IMR-90 (cell line): ENCODE measurements around the gene MCM3AP. TPM values are rescaled to one million over a fixed set of nuclear protein-coding genes. Genes with fewer than 3 reads are reported as not detected.

Experiments
- ATAC-seq: fragments of 200-7000 bp; cut with Tn5 transposase; 2 replicates; pipeline ENCODE4 v1.9.1; 2020; ENCODE audit warnings: low read depth, mild to moderate bottlenecking, moderate library complexity
- BruUV-seq: library from RNA; stranded (reverse); fragments of 400-500 nt; replicated peaks from 2 replicates; lab custom pipeline; 2021; lab: Mats Ljungman, UMichigan
- CTCF ChIA-PET: fragments of 300-600 bp; formaldehyde crosslinking; extraction: SDS; loops from one replicate; lab custom pipeline; 2021; ENCODE audit warnings: antibody characterized with exemption; lab: Yijun Ruan, JAX
- POLR2A ChIA-PET: fragments of 300-600 bp; sonication (Branson Sonifier 250); formaldehyde crosslinking; loops from one replicate; lab custom pipeline; 2022; ENCODE audit warnings: antibody characterized with exemption; ENCODE audit not compliant: unreplicated experiment; lab: Charles Lee
- DNase-seq: peaks from one replicate; pipeline ENCODE4 v3.0.0; 2013
- H2AFZ ChIP-seq: replicated peaks from 2 replicates; pipeline ENCODE3; 2013; ENCODE audit warnings: low read length, mild to moderate bottlenecking; ENCODE audit not compliant: poor library complexity
- H2AK5ac ChIP-seq: 2 replicates; pipeline ENCODE4 v1.6.1; 2013; ENCODE audit warnings: low read depth, low read length, inconsistent platforms
- H2AK9ac ChIP-seq: replicated peaks from 2 replicates; pipeline ENCODE3; 2013; ENCODE audit warnings: mild to moderate bottlenecking, low read depth, low read length, moderate library complexity; ENCODE audit not compliant: poor library complexity
- H2BK120ac ChIP-seq: 2 replicates; pipeline ENCODE4 v1.6.1; 2013; ENCODE audit warnings: low read depth, low read length, inconsistent platforms
- H2BK15ac ChIP-seq: 3 replicates; pipeline ENCODE4 v1.6.1; 2013; ENCODE audit warnings: low read depth, low read length, inconsistent platforms
- H2BK20ac ChIP-seq: 2 replicates; pipeline ENCODE4 v1.6.1; 2013; ENCODE audit warnings: low read depth, mild to moderate bottlenecking, inconsistent platforms, low read length, moderate library complexity
- H2BK5ac ChIP-seq: 2 replicates; pipeline ENCODE4 v1.6.1; 2013; ENCODE audit warnings: mild to moderate bottlenecking, low read depth, low read length, inconsistent platforms; ENCODE audit not compliant: poor library complexity, severe bottlenecking
- H3K14ac ChIP-seq: replicated peaks from 2 replicates; pipeline ENCODE4 v1.6.1; 2013; ENCODE audit warnings: low read depth, low read length, inconsistent platforms
- H3K18ac ChIP-seq: 2 replicates; pipeline ENCODE4 v1.6.1; 2013; ENCODE audit warnings: low read depth, low read length, control low read depth
- H3K23ac ChIP-seq: 2 replicates; pipeline ENCODE4 v1.6.1; 2013; ENCODE audit warnings: low read depth, low read length, inconsistent platforms
- H3K27ac ChIP-seq: 2 replicates; pipeline ENCODE4 v1.5.1; 2013; ENCODE audit warnings: mild to moderate bottlenecking, control low read depth, low read length; ENCODE audit not compliant: insufficient read depth
- H3K27me3 ChIP-seq: 2 replicates; pipeline ENCODE4 v1.6.1; 2013; ENCODE audit warnings: low read length; ENCODE audit not compliant: control insufficient read depth, insufficient read depth
- H3K36me3 ChIP-seq: 2 replicates; pipeline ENCODE4 v1.6.1; 2013; ENCODE audit warnings: low read length, mixed read lengths; ENCODE audit not compliant: control insufficient read depth, insufficient read depth
- H3K4ac ChIP-seq: 2 replicates; pipeline ENCODE4 v1.6.1; 2013; ENCODE audit warnings: low read depth, low read length, inconsistent platforms
- H3K4me1 ChIP-seq: 2 replicates; pipeline ENCODE4 v1.6.1; 2013; ENCODE audit warnings: low read length, mixed read lengths; ENCODE audit not compliant: control insufficient read depth, insufficient read depth
- H3K4me2 ChIP-seq: 2 replicates; pipeline ENCODE4 v1.6.1; 2013; ENCODE audit warnings: low read depth, mild to moderate bottlenecking, control low read depth, low read length, moderate library complexity
- H3K4me3 ChIP-seq: 2 replicates; pipeline ENCODE4 v1.5.1; 2013; ENCODE audit warnings: low read depth, mild to moderate bottlenecking, control low read depth, low read length, moderate library complexity; ENCODE audit not compliant: insufficient read depth
- H3K56ac ChIP-seq: 2 replicates; pipeline ENCODE4 v1.6.1; 2013; ENCODE audit warnings: low read length, inconsistent platforms; ENCODE audit not compliant: insufficient read depth; ENCODE audit errors: extremely low read depth
- H3K79me1 ChIP-seq, 2 experiments: 2 replicates each; pipeline ENCODE4 v1.6.1; 2013; ENCODE audit warnings: low read length in 2 of 2, inconsistent platforms in 1 of 2, low read depth in 1 of 2
- H3K9ac ChIP-seq: 2 replicates; pipeline ENCODE4 v1.6.1; 2013; ENCODE audit warnings: low read depth, low read length, control low read depth
- H3K9me1 ChIP-seq: 2 replicates; pipeline ENCODE4 v1.6.1; 2013; ENCODE audit warnings: low read length, inconsistent platforms; ENCODE audit not compliant: insufficient read depth
- H3K9me3 ChIP-seq: 2 replicates; pipeline ENCODE4 v1.6.1; 2013; ENCODE audit warnings: low read length; ENCODE audit not compliant: control insufficient read depth, insufficient read depth
- H4K20me1 ChIP-seq: 2 replicates; pipeline ENCODE4 v1.6.1; 2013; ENCODE audit warnings: low read length, inconsistent platforms; ENCODE audit not compliant: insufficient read depth
- H4K5ac ChIP-seq: 2 replicates; pipeline ENCODE4 v1.6.1; 2013; ENCODE audit warnings: mild to moderate bottlenecking, low read depth, low read length, control low read depth
- H4K8ac ChIP-seq, 2 experiments: 2 replicates each; pipeline ENCODE4 v1.6.1; 2013; ENCODE audit warnings: low read depth in 2 of 2, low read length in 2 of 2, control low read depth in 1 of 2, inconsistent platforms in 1 of 2
- H4K91ac ChIP-seq: 2 replicates; pipeline ENCODE4 v1.6.1; 2013; ENCODE audit warnings: low read depth, low read length, inconsistent platforms; ENCODE audit not compliant: insufficient read depth
- RAD21 ChIP-seq: IDR thresholded peaks from 2 replicates; pipeline ENCODE4 v1.6.1; 2012; ENCODE audit warnings: low read length, improper control_type of control experiment
- RCOR1 ChIP-seq: IDR thresholded peaks from 2 replicates; pipeline ENCODE4 v1.6.1; 2012; ENCODE audit warnings: mild to moderate bottlenecking, low read length, improper control_type of control experiment; ENCODE audit not compliant: insufficient replicate concordance
- RFX5 ChIP-seq: IDR thresholded peaks from 2 replicates; pipeline ENCODE4 v1.8.0; 2012; ENCODE audit warnings: low read depth, mild to moderate bottlenecking, low read length, moderate library complexity
- WGBS, 2 experiments: methylation state at CpG; one replicate each; pipeline versions ENCODE4 v1.1.5 to v1.1.7; 2013; ENCODE audit warnings: missing lambda C conversion rate in 2 of 2; ENCODE audit not compliant: insufficient read length in 1 of 2; ENCODE audit errors: extremely low coverage in 2 of 2; 5-methylcytosine and 5-hydroxymethylcytosine counted together
- dilution Hi-C: fragments of 300-500 bp; cut with HindIII; formaldehyde crosslinking; loops from one replicate; pipeline ENCODE4 v1.14.3; 2018; ENCODE audit warnings: low sequenced_read_pairs; ENCODE audit not compliant: unreplicated experiment
- in situ Hi-C: fragments of 300-500 bp; cut with MboI; formaldehyde crosslinking; loops from 3 replicates; pipeline ENCODE4 v1.14.3; 2019; ENCODE audit warnings: low sequenced_read_pairs, inconsistent platforms, mixed read lengths
- intact Hi-C: fragments of 100-400 bp; cut with micrococcal nuclease; formaldehyde crosslinking; loops from 2 replicates; pipeline ENCODE4 v1.10.0; 2022
- polyA plus RNA-seq, 3 experiments: library from polyadenylated mRNA; depleted of rRNA; stranded (reverse); fragments of >200 nt; gene quantifications; 2 replicates each; pipeline ENCODE4 v1.2.3, GENCODE V29; 2012; ENCODE audit warnings: low replicate concordance in 1 of 3
- total RNA-seq: library from RNA; depleted of rRNA; stranded (reverse); fragments of >200 nt; gene quantifications from 2 replicates; pipeline ENCODE4 v1.2.3, GENCODE V29; 2012
- TF ChIP-seq, protein P1 (sequence below): conservative IDR thresholded peaks from 2 replicates; pipeline ENCODE4 v1.5.1; 2012; ENCODE audit warnings: mild to moderate bottlenecking, low read depth, low read length, improper control_type of control experiment

Gene MCM3AP
- total and polyA plus RNA-seq, 2 of the 4 experiments (the other 2 are of a cell fraction) = 46.5 to 63.1 TPM

DNA sequence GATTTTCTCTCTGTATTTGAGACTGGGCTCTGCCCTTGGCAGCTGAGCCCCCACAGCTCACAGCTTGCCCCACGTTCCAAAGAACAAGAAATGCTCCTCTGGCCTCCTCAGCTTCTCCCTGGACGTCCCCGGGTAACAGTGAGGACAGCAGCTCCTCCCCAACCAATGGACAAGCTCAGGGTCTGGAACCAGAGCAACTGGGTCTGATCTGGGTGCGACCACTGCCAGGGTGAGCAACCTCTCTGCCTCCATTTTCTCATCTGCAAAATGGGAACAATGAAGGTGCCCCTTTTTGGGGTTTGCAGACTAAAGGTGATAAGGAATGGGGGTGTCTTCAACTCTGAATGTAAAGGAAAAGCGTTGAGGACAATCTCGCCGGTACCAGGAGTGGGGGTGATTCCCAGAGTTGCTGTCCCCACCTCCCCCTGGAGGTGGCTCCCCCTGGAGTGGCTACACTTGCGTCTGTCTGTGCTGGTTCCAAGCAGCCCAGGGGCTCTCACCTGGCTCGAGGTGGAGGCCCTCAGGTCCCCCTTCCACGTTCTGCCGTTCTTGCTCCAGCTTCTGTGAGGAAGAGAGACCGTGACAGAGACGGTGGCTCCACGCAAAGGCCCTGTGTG is 31.4 kb upstream of the MCM3AP start:
- H3K27ac ChIP-seq = no peak overlapping the region
- peaks cover 4% of the 10 kb centered on the region for H3K4me1 ChIP-seq
- no peak overlapping the region for H2BK20ac ChIP-seq
- no peak overlapping the region for H2BK15ac ChIP-seq
- DNase-seq (no peak), ATAC-seq (no peak)
- no peak overlapping the region for H3K9ac ChIP-seq
- peaks cover 6% of the 10 kb centered on the region; the same call in 1 of the 2 replicates for H3K9me1 ChIP-seq
- no peak overlapping the region for H2BK5ac ChIP-seq
- H3K23ac ChIP-seq = no peak overlapping the region
- no peak overlapping the region for H3K4ac ChIP-seq
- no peak overlapping the region for H3K4me3 ChIP-seq
- intact Hi-C loops = no loop called here
- peaks cover 22 to 60% of the 10 kb centered on the region in 2 experiments for H3K79me1 ChIP-seq
- ChIA-PET CTCF (no interaction called here), POLR2A (no interaction called here)
- 100% methylated on average over 6 of the region's 14 CpGs; no CpG with 5 or more reads in 1 of the 2 experiments for WGBS, 2 experiments
- BruUV-seq = no TSS peak
- no peak overlapping the region for H2AK5ac ChIP-seq
- H2AK9ac ChIP-seq = peak overlapping the region; percentile 28
- no peak overlapping the region for H4K8ac ChIP-seq
- peaks cover 9% of the 10 kb centered on the region for H3K36me3 ChIP-seq
- TF ChIP-seq RAD21 = no peak
- TF ChIP-seq, protein P1, sequence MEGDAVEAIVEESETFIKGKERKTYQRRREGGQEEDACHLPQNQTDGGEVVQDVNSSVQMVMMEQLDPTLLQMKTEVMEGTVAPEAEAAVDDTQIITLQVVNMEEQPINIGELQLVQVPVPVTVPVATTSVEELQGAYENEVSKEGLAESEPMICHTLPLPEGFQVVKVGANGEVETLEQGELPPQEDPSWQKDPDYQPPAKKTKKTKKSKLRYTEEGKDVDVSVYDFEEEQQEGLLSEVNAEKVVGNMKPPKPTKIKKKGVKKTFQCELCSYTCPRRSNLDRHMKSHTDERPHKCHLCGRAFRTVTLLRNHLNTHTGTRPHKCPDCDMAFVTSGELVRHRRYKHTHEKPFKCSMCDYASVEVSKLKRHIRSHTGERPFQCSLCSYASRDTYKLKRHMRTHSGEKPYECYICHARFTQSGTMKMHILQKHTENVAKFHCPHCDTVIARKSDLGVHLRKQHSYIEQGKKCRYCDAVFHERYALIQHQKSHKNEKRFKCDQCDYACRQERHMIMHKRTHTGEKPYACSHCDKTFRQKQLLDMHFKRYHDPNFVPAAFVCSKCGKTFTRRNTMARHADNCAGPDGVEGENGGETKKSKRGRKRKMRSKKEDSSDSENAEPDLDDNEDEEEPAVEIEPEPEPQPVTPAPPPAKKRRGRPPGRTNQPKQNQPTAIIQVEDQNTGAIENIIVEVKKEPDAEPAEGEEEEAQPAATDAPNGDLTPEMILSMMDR = no peak
- no peak for TF ChIP-seq RCOR1
- no peak for TF ChIP-seq RFX5
- no peak overlapping the region for H3K18ac ChIP-seq
- no peak overlapping the region for H3K4me2 ChIP-seq
- peak overlapping the region; percentile 14 for H2AFZ ChIP-seq
- no peak overlapping the region for H2BK120ac ChIP-seq
- H3K9me3 ChIP-seq = no peaks in the 10 kb centered on the region
- no peak overlapping the region for H3K14ac ChIP-seq
- H4K91ac ChIP-seq = no peak overlapping the region
- H4K20me1 ChIP-seq = peaks cover 7% of the 10 kb centered on the region
- no peak overlapping the region for H4K5ac ChIP-seq
- no peaks in the 10 kb centered on the region for H3K27me3 ChIP-seq
- dilution Hi-C loops = no loop called here
- H3K56ac ChIP-seq = no peak overlapping the region
- in situ Hi-C loops = no loop called here
